Urinary bladder (tissue), 4 donors: ENCODE measurements around the gene JUND. TPM values are rescaled to one million over a fixed set of nuclear protein-coding genes. Genes with fewer than 3 reads are reported as not detected.
"Not testable (repeated sequence)": the region's sequence is repeated elsewhere in the genome, so short reads cannot be mapped to it uniquely, and the experiment has no call there.

Experiments
- DNase-seq: peaks from one replicate; pipeline ENCODE4 v3.0.0-alpha.2; 2015; ENCODE audit errors: extremely low spot score
- H3K27ac ChIP-seq: one replicate; pipeline ENCODE4 v1.5.1; 2013; ENCODE audit warnings: low read depth, mild to moderate bottlenecking, moderate library complexity
- H3K36me3 ChIP-seq: one replicate; pipeline ENCODE4 v1.6.1; 2013; ENCODE audit warnings: mild to moderate bottlenecking, moderate library complexity; ENCODE audit not compliant: insufficient read depth
- H3K4me1 ChIP-seq: one replicate; pipeline ENCODE4 v1.6.1; 2013; ENCODE audit warnings: mild to moderate bottlenecking, moderate library complexity; ENCODE audit not compliant: insufficient read depth
- H3K4me3 ChIP-seq: one replicate; pipeline ENCODE4 v1.5.1; 2013; ENCODE audit warnings: low read depth, low read length
- WGBS: extraction: QIAGEN DNeasy Blood & Tissue Kit; methylation state at CpG from one replicate; pipeline ENCODE4 v1.1.7; 2013; 5-methylcytosine and 5-hydroxymethylcytosine counted together
- polyA plus RNA-seq: library from polyadenylated mRNA; stranded (reverse); fragments of 200-250 nt; gene quantifications from one replicate; pipeline ENCODE4 v1.2.3, GENCODE V29; 2013
- total RNA-seq: library from RNA; depleted of rRNA; stranded (reverse); fragments of >200 nt; gene quantifications from one replicate; pipeline ENCODE4 v1.2.3, GENCODE V29; 2014
- donor health status: healthy with polysubstance abuse.
- donor health status: healthy.

Gene JUND
- total RNA-seq (59.5 TPM), polyA plus RNA-seq (473 TPM)

GRCh38 chr19:18281082-18282020 lies at the start of gene JUND:
Gene JUND (minus strand): TSS chr19:18281622. CDS start chr19:18281484, 138 bp downstream.
- under 1% methylated on average over 138 of the region's 138 CpGs for WGBS
- Histone ChIP-seq H3K36me3 (no peaks in the 10 kb centered on the region), H3K4me3 (peak within 1 kb of the TSS; percentile 91), H3K4me1 (peaks cover 2% of the 10 kb centered on the region), H3K27ac (peak within 1 kb of the TSS; percentile 99)
- DNase-seq, result peak; percentile 87

DNA sequence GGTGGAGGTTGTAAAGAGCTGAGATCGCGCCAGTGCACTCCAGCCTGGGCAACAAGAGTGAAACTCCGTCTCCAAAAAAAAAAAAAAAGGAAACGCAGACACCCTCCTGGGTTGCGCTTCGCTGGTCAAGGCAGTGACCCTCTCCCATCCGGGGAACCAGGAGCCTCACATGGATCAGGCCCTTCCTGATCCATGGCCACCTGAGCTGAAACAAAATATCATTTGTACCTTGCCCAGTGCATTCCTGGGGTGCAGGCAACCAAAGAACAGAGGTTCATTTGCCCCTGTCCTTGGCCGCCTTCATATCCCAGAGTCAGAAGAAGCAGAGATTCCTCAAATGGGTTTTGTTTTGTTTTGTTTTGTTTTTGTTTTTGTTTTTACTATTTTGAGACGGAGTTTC lies 49.4 kb upstream of the JUND start:
- H3K27ac ChIP-seq, result no peak overlapping the region
- H3K4me3 ChIP-seq, result no peak overlapping the region
- no peak for DNase-seq
- 89% methylated on average over 9 of the region's 9 CpGs for WGBS
- no peaks in the 10 kb centered on the region for H3K36me3 ChIP-seq
- no peaks in the 10 kb centered on the region for H3K4me1 ChIP-seq

DNA sequence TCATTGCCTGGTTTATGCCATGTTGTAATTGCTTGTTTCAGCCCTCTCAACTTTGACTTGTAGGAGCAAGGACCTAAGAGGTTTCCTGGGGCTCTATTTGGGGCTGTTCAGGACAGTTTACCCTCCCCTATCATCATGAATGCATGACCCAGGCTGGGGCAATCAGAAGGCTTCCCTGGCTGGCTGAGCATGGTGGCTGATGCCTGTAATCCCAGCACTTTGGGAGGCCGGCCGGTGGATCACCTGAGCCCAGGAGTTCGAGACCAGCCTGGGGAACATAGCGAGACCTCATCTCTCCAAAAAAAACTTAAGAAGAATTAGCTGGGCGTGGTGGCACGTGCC lies 47.6 kb upstream of the JUND start:
- Histone ChIP-seq H3K4me3 (no peak overlapping the region), H3K36me3 (no peaks in the 10 kb centered on the region), H3K27ac (no peak overlapping the region), H3K4me1 (no peaks in the 10 kb centered on the region)
- DNase-seq, result no peak
- 53% methylated on average over 6 of the region's 6 CpGs for WGBS

DNA sequence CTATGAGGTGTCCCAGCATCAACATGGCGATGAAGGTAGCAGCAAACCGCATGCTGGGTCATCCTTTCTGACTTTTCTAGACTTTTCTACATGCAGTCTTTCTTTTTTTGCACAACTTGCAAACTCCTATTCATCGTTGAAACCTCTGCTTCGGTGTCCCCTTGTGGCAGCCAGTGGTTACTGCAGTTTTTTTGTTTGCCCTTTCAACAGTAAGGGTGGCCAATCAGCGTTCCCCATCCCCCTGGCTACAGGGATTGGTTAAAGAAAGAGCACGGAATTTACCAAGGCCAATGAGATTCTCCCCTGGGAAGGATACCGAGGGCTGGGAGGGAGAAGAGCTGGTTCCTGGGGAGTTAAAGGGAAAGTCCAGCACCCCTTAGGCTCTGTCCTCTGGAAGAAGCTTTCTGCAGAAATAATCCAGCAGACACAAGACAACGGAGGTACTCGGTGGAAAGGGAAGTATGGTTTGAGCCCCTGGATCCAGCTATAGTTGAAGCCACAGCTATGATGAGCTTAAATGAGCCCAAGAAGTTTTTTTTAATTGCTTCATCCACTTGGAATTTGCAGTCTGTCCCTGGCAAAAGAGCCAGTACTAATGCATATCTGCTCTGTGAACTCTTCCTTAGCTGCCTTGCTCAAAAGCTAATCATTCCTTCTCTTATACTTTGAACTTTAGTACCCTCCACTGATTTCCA lies 47.1 kb upstream of the JUND start:
- 3% methylated on average over 9 of the region's 9 CpGs for WGBS
- DNase-seq, result peak; percentile 96
- Histone ChIP-seq H3K4me1 (no peaks in the 10 kb centered on the region), H3K4me3 (no peak overlapping the region), H3K36me3 (no peaks in the 10 kb centered on the region), H3K27ac (no peak overlapping the region)

DNA sequence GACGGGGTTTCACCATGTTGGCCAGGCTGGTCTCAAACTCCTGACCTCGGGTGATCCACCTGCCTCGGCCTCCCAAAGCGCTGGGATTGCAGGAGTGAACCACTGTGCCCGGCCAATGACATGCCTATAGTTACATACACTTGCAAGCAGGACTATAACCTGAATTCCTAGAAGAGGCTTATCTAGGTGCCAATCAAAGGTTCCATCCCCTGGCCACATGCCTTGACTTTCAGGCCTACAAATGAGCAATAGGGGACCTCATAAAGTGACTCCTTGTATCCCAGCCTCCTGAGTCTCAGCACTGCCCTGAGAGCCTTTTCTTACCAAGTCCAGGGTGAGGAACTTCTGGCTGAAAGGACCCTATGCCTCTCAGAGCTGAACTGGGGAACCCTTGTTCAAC lies 45.4 kb upstream of the JUND start:
- H3K4me1 ChIP-seq, result peaks cover 3% of the 10 kb centered on the region
- 93% methylated on average over 5 of the region's 5 CpGs for WGBS
- no peaks in the 10 kb centered on the region for H3K36me3 ChIP-seq
- H3K4me3 ChIP-seq, result no peak overlapping the region
- DNase-seq, result no peak
- no peak overlapping the region for H3K27ac ChIP-seq

GRCh38 chr19:18324373-18324731 lies 42.9 kb upstream of the JUND start:
- not testable (repeated sequence) for H3K36me3 ChIP-seq, DNase-seq, H3K4me1 ChIP-seq, H3K27ac ChIP-seq, H3K4me3 ChIP-seq
- 41% methylated on average over 6 of the region's 6 CpGs for WGBS

DNA sequence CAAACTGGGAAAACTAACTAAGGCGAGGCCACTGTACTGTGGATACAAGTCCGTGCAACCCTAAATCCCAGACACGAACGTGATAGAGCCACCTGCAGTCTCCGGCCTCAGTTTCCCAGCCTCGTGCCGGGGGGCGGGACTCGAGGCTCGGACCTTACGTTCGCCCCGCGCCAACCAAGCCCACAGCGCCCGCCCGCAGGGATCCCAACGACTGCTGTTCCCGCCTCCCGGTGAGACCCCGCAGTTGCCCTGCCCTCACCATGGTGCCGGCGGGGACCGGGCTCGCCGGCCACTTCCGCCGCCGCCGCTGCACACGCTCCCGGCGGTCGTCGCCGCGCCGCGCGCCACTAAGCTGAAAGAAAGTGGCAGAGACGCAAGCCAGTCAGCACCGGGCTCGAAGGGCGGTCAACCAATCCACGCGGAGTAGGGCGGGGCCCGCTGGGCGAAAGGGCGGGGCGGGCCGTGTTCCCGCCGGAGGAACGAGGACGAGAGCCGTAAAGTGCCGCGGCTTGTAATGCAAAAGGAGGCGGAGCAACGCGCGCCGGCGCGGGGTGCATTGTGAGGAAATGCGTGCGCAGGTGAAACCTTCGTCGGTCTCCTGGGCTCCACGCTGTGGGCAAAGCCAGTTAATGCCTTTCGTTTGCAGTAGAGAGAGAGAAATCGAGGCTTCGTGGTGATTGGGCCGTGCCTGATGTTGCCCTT lies 41.5 kb upstream of the JUND start, which contains the start of gene LSM4:
TSS of gene LSM4 (minus strand) at position 318 of the 702 bp plus-strand sequence. CDS start at position 262, 56 bp downstream.
- Histone ChIP-seq H3K4me3 (peak within 1 kb of the TSS; percentile 38), H3K4me1 (peaks cover 3% of the 10 kb centered on the region), H3K36me3 (no peaks in the 10 kb centered on the region), H3K27ac (peak within 1 kb of the TSS; percentile 76)
- DNase-seq, result peak; percentile 95
- under 1% methylated on average over 75 of the region's 75 CpGs for WGBS

DNA sequence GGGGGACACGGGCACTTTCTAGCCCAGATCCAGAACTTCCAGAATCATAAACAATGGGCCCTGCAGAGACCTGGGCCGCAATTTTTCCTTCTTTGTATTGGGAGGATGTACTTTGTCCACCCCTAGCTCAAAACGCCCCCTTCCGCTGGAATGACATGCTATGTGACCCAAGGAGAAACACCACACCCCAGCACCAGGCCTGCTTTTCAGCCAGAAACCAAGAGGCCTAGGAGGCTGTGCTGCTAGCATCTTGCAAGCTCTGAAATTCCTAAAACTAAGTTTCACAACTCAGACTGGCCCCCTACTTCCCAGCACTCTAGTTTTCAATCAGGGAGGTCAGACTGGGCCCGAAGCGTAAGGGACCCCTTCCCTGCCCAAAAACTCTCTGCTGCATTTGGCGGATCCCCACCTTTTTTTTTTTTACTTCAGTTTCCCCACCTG lies 40.9 kb upstream of the JUND start:
- DNase-seq, result no peak
- Histone ChIP-seq H3K27ac (peak overlapping the region; percentile 59), H3K4me3 (peak overlapping the region; percentile 38), H3K36me3 (no peaks in the 10 kb centered on the region), H3K4me1 (peaks cover 3% of the 10 kb centered on the region)
- WGBS, result 2% methylated on average over 7 of the region's 7 CpGs

GRCh38 chr19:18321734-18322102 lies 40.3 kb upstream of the JUND start:
- DNase-seq, result no peak
- Histone ChIP-seq H3K4me3 (no peak overlapping the region), H3K36me3 (no peaks in the 10 kb centered on the region), H3K4me1 (peaks cover 3% of the 10 kb centered on the region), H3K27ac (peak overlapping the region; percentile 39)
- WGBS, result 11% methylated on average over 9 of the region's 9 CpGs

DNA sequence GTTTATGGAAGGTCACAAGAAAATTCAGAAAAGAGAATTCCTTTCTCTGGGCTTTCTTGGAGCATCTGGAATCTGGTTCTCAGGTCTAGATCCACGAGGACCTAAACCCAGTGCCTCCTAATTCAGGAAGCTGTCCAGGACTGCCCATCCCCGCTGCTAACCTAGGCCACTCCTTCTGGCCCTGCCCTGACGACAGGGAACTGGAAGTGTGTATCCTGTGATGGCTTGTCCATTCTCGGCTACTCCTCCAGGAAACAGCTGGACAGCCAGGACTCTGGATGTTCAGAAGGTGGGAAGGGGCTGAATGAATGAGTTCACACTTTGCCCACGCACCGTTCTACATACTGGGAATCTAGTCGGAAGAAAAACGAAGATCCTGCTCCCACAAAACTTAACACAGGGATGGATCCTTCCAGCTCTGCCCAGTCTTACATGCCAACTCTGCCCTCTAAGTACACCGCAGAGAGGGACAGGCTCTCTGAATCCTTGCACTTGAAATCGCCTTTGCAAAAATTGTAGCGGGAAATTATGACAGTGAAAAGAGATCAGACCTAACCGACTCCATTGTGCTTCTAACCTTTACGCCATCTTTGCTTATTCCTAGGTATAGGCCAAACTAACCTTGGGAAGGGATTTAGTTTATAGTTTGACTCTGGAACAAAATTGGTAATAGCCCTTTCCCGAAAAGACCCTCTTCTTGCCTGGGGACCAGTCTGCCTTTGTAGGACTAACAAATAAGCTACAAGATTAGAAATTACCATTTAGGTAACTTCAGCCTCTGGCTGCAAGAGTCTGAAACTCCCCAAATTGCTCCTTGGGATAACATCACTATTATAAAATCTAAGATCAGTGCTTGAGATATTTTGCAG lies 39.7 kb upstream of the JUND start:
- Histone ChIP-seq H3K36me3 (no peaks in the 10 kb centered on the region), H3K27ac (no peak overlapping the region), H3K4me3 (no peak overlapping the region), H3K4me1 (peaks cover 3% of the 10 kb centered on the region)
- 53% methylated on average over 14 of the region's 14 CpGs for WGBS
- no peak for DNase-seq

GRCh38 chr19:18319591-18320135 lies 38.2 kb upstream of the JUND start:
- no peaks in the 10 kb centered on the region for H3K36me3 ChIP-seq
- H3K27ac ChIP-seq, result peak overlapping the region; percentile 30
- no peak overlapping the region for H3K4me3 ChIP-seq
- peaks cover 3% of the 10 kb centered on the region for H3K4me1 ChIP-seq
- 81% methylated on average over 7 of the region's 7 CpGs for WGBS
- no peak for DNase-seq

DNA sequence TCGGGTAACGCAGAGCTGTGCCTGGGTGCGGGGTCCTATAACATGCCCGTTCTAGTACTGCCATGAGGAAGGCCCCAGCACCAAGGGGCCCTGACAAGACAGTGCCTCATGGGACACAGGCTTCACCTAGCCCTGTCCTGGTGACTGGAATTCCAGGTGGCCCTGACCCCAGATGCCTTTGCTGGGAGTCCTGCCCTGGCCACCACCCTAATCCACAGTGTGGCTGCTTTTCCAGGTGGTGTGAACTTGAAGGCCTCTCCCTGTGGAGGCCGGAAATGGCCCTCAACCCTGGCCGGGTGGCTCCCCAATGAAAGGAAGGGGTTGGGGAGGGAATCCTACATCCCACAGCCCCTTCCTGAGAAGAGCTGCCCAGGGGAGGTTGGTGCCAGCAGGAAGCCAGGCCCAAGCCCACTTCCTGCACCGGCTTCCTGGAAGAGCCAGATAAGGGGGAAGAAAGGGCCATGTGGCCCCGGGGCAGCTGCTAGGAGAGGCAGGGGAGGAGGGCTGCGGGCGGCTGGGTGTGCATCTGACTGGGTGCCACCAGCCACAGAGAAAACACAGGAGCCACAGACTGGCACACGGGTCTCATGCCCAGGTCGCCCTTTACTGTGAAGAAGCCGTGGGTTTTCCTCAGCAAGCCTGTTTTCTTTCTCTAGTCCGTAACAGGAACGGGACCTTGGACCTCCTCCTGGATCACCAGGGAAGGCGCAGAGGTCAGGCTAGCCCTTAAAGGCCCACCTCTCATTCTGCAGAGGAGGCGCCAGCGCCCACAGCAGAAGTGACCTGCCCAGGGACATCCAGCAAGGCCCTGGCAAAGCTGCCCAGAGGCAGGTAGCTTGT lies 36.8 kb upstream of the JUND start:
- no peak for DNase-seq
- Histone ChIP-seq H3K4me1 (peaks cover 3% of the 10 kb centered on the region), H3K4me3 (no peak overlapping the region), H3K27ac (peak overlapping the region; percentile 54), H3K36me3 (no peaks in the 10 kb centered on the region)
- 68% methylated on average over 18 of the region's 18 CpGs for WGBS
